ENCODE results near the gene LRRC7. TPM values are rescaled to one million over a fixed set of nuclear protein-coding genes. Genes with fewer than 3 reads are reported as not detected.
"Not testable (repeated sequence)": the region's sequence is repeated elsewhere in the genome, so short reads cannot be mapped to it uniquely, and the experiment has no call there.

LRRC7 gene
- total RNA-seq, 1 donor from 2014 or later, result not detected

DNA sequence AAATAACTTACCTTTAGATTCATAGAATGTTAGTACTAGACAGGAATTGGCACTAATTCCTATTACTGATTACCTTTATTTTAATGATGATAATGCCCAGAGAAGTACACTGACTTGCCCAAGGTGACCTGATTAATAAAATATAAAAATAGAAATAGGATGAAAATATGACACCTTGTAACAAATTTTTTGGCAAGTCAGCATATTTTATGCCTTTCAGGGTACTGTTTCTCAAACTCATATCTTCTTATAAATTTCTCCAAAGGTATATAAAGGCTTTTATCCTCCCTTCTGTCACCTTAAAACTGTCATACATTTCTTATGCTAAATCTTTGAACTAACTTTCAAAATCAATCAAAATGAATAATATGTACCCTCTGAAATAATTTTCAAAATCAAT is 466.2 kb downstream of the LRRC7 start:
- Mint-ChIP-seq H3K36me3 (ENCODE audit: low read depth) (no peaks in the 10 kb centered on the region), H3K27ac (no peak overlapping the region), H3K4me1 (ENCODE audit: low read depth) (no peaks in the 10 kb centered on the region), H3K27me3 (ENCODE audit: low read depth) (no peaks in the 10 kb centered on the region), H3K9me3 (no peaks in the 10 kb centered on the region), H3K4me3 (ENCODE audit: low read depth) (no peak overlapping the region)
- no peak for DNase-seq (ENCODE audit: low spot score)
- intact Hi-C loops (cut with micrococcal nuclease), result no loop called here

GRCh38 chr1:70034403-70034802 is 466.7 kb downstream of the LRRC7 start:
- Mint-ChIP-seq H3K27me3 (ENCODE audit: low read depth) (no peaks in the 10 kb centered on the region), H3K36me3 (ENCODE audit: low read depth) (no peaks in the 10 kb centered on the region), H3K9me3 (no peaks in the 10 kb centered on the region), H3K4me1 (ENCODE audit: low read depth) (no peaks in the 10 kb centered on the region), H3K4me3 (ENCODE audit: low read depth) (no peak overlapping the region), H3K27ac (no peak overlapping the region)
- intact Hi-C loops (cut with micrococcal nuclease), result no loop called here
- DNase-seq (ENCODE audit: low spot score), result no peak

DNA sequence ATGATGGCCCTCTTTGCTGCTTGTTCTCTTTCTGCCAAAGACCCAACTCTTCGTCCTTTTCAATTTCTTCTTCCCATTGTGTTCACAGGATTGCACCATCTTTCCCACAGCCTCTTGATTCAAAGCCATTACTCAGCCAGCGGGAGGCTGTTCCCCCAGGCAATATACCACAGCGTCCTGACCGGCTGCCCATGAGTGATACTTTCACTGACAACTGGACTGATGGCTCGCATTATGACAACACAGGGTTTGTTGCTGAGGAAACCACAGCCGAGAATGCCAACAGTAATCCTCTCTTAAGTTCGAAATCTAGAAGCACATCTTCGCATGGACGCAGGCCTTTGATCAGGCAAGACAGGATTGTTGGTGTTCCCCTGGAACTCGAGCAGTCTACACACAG is 470.3 kb downstream of the LRRC7 start:
- intact Hi-C loops (cut with micrococcal nuclease), result no loop called here
- no peaks in the 10 kb centered on the region for H3K9me3 Mint-ChIP-seq
- no peaks in the 10 kb centered on the region for H3K36me3 Mint-ChIP-seq (ENCODE audit: low read depth)
- DNase-seq (ENCODE audit: low spot score), result no peak
- H3K4me1 Mint-ChIP-seq (ENCODE audit: low read depth), result no peaks in the 10 kb centered on the region
- H3K27ac Mint-ChIP-seq, result no peak overlapping the region
- H3K27me3 Mint-ChIP-seq (ENCODE audit: low read depth), result no peaks in the 10 kb centered on the region
- H3K4me3 Mint-ChIP-seq (ENCODE audit: low read depth), result no peak overlapping the region

DNA sequence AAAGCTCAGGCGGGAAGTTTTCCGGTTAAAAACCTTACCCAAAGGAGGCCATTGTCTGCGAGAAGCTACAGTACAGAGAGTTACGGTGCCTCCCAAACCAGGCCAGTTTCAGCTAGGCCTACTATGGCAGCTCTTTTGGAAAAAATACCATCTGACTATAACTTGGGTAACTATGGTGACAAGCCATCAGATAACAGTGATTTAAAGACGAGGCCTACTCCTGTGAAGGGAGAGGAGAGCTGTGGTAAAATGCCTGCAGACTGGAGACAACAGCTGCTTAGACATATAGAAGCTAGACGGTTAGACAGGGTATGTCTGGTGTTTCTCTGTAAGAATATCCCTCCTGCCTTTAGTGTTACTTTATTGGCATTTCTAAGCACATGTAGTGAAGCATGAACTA is 471.8 kb downstream of the LRRC7 start:
- Mint-ChIP-seq H3K36me3 (ENCODE audit: low read depth) (no peaks in the 10 kb centered on the region), H3K27me3 (ENCODE audit: low read depth) (no peaks in the 10 kb centered on the region), H3K27ac (no peak overlapping the region), H3K4me3 (ENCODE audit: low read depth) (no peak overlapping the region), H3K4me1 (ENCODE audit: low read depth) (no peaks in the 10 kb centered on the region), H3K9me3 (no peaks in the 10 kb centered on the region)
- DNase-seq (ENCODE audit: low spot score), result no peak
- intact Hi-C loops (cut with micrococcal nuclease), result no loop called here

GRCh38 chr1:70041317-70042045 is 473.8 kb downstream of the LRRC7 start:
- Mint-ChIP-seq H3K4me3 (ENCODE audit: low read depth) (no peak overlapping the region), H3K9me3 (no peaks in the 10 kb centered on the region), H3K36me3 (ENCODE audit: low read depth) (no peaks in the 10 kb centered on the region), H3K27me3 (ENCODE audit: low read depth) (no peaks in the 10 kb centered on the region), H3K4me1 (ENCODE audit: low read depth) (no peaks in the 10 kb centered on the region), H3K27ac (no peak overlapping the region)
- no peak for DNase-seq (ENCODE audit: low spot score)
- intact Hi-C loops (cut with micrococcal nuclease), result no loop called here

DNA sequence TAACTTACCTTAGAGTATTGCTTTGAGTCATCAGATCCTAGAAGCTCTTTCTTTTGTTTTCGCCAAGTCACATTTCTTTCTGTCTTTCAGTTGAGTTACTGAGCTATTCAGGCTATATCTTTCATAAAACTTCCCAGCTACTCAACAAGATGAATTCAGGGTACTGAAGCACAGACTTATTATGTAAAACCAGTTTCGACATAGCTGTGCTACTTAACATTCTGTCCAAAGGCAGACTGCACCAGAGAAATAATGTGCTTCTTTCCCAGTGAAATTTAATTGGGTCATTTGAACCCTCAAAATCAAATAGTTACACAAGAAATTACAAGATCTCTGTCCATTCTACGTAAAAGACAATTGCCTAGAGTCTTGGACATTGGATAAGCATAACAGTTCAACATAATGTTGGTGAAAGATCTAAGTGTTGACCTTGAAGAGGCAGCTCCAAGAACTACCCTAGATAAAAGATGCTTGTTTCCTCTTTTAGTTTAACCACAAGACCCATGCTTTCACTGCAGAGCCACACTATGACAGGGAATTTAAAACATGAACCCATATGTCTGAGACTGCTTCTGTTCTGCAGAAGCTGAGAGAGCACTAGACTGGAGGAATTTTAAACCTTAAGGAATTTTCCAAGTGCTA is 474.5 kb downstream of the LRRC7 start:
- Mint-ChIP-seq H3K36me3 (ENCODE audit: low read depth) (no peaks in the 10 kb centered on the region), H3K27me3 (ENCODE audit: low read depth) (no peaks in the 10 kb centered on the region), H3K4me3 (ENCODE audit: low read depth) (no peak overlapping the region), H3K4me1 (ENCODE audit: low read depth) (no peaks in the 10 kb centered on the region), H3K27ac (no peak overlapping the region), H3K9me3 (no peaks in the 10 kb centered on the region)
- no peak for DNase-seq (ENCODE audit: low spot score)
- intact Hi-C loops (cut with micrococcal nuclease), result no loop called here

- Mint-ChIP-seq H3K27ac (no peak overlapping the region), H3K9me3 (no peaks in the 10 kb centered on the region), H3K36me3 (ENCODE audit: low read depth) (no peaks in the 10 kb centered on the region), H3K27me3 (ENCODE audit: low read depth) (no peaks in the 10 kb centered on the region), H3K4me3 (ENCODE audit: low read depth) (no peak overlapping the region), H3K4me1 (ENCODE audit: low read depth) (no peaks in the 10 kb centered on the region)
- DNase-seq (ENCODE audit: low spot score), result no peak
- intact Hi-C loops (cut with micrococcal nuclease), result no loop called here
Observed at GRCh38 chr1:70043804-70044203, 476.1 kb downstream of the LRRC7 start.

GRCh38 chr1:70044832-70045231 is 477.1 kb downstream of the LRRC7 start:
- intact Hi-C loops (cut with micrococcal nuclease), result no loop called here

DNA sequence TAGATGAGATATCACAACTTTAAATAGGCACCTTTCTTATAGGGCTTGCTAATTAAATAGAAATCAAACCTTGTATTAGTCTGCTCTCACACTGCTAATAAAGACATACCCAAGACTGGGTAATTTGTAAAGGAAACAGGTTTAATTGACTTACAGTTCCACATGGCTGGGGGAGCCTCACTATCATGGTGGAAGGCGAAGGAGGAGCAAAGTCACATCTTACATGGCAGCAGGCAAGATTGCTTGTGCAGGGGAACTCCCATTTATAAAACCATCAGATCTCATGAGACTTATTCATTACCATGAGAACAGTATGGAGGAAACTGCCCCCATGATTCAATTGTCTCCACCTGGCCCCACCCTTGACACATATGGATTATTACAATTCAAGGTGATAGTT is 477.9 kb downstream of the LRRC7 start:
- not testable (repeated sequence) for H3K9me3 Mint-ChIP-seq; H3K4me1 Mint-ChIP-seq (ENCODE audit: low read depth)

More at GRCh38 chr1:70044832-70045231, 477.1 kb downstream of the LRRC7 start:
- no peak overlapping the region for H3K27ac Mint-ChIP-seq
- no peaks in the 10 kb centered on the region for H3K4me1 Mint-ChIP-seq (ENCODE audit: low read depth)
- H3K36me3 Mint-ChIP-seq (ENCODE audit: low read depth), result no peaks in the 10 kb centered on the region
- H3K9me3 Mint-ChIP-seq, result no peaks in the 10 kb centered on the region
- H3K27me3 Mint-ChIP-seq (ENCODE audit: low read depth), result no peaks in the 10 kb centered on the region
- no peak for DNase-seq (ENCODE audit: low spot score)
- no peak overlapping the region for H3K4me3 Mint-ChIP-seq (ENCODE audit: low read depth)

DNA sequence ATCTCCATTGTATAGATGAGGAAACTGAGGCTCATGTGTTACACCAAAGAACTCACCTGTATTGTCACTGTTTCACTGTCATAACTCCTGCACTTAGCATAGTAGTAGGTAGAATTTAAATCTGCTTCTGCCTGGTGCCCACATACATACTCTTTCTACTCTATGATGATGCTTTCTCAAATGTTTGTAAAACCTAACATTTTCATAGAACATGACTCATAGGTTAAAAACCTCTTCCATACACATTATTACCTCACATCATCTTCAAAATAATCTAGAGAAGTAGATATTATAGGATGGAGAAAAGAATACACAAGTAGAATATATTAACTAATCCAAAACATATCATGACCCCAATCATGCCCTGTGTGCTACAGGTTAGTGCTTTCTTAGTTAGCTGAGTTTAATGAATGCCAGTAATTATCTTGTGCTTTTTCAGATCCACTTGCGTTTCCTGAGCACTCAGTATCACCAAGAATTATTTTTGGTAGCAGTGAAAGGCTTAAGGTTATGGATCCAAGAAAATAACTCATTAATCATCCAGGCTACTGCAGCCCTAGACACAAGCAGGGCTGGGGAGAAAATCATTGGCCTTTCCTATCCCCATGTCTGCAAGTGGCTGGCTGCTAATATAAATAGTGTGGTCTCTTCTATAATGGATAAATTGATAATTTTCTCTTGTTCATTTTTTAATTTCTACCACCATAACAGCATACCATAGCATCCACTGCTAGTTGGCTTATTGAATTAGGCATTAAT is 480.8 kb downstream of the LRRC7 start:
- no peaks in the 10 kb centered on the region for H3K9me3 Mint-ChIP-seq
- H3K4me1 Mint-ChIP-seq (ENCODE audit: low read depth), result no peaks in the 10 kb centered on the region
- intact Hi-C loops (cut with micrococcal nuclease), result no loop called here
- no peaks in the 10 kb centered on the region for H3K36me3 Mint-ChIP-seq (ENCODE audit: low read depth)
- H3K27ac Mint-ChIP-seq, result no peak overlapping the region
- DNase-seq (ENCODE audit: low spot score), result no peak
- H3K4me3 Mint-ChIP-seq (ENCODE audit: low read depth), result no peak overlapping the region
- no peaks in the 10 kb centered on the region for H3K27me3 Mint-ChIP-seq (ENCODE audit: low read depth)

More for the DNA sequence above, 477.9 kb downstream of the LRRC7 start:
- H3K27me3 Mint-ChIP-seq (ENCODE audit: low read depth); H3K27ac Mint-ChIP-seq; H3K36me3 Mint-ChIP-seq (ENCODE audit: low read depth); intact Hi-C loops (cut with micrococcal nuclease); H3K4me3 Mint-ChIP-seq (ENCODE audit: low read depth); DNase-seq (ENCODE audit: low spot score): not testable (repeated sequence)

GRCh38 chr1:70051926-70052325 is 484.2 kb downstream of the LRRC7 start:
- Mint-ChIP-seq H3K4me3 (ENCODE audit: low read depth) (no peak overlapping the region), H3K27me3 (ENCODE audit: low read depth) (no peaks in the 10 kb centered on the region), H3K9me3 (no peaks in the 10 kb centered on the region), H3K27ac (no peak overlapping the region), H3K4me1 (ENCODE audit: low read depth) (no peaks in the 10 kb centered on the region), H3K36me3 (ENCODE audit: low read depth) (no peaks in the 10 kb centered on the region)
- DNase-seq (ENCODE audit: low spot score), result no peak
- intact Hi-C loops (cut with micrococcal nuclease), result no loop called here

- Mint-ChIP-seq H3K36me3 (ENCODE audit: low read depth) (no peaks in the 10 kb centered on the region), H3K4me3 (ENCODE audit: low read depth) (no peak overlapping the region), H3K27ac (no peak overlapping the region), H3K4me1 (ENCODE audit: low read depth) (no peaks in the 10 kb centered on the region), H3K9me3 (no peaks in the 10 kb centered on the region), H3K27me3 (ENCODE audit: low read depth) (no peaks in the 10 kb centered on the region)
- no peak for DNase-seq (ENCODE audit: low spot score)
- intact Hi-C loops (cut with micrococcal nuclease), result no loop called here
Observed at GRCh38 chr1:70057500-70057899, 489.8 kb downstream of the LRRC7 start.

GRCh38 chr1:70061231-70061630 is 493.5 kb downstream of the LRRC7 start:
- no peaks in the 10 kb centered on the region for H3K27me3 Mint-ChIP-seq (ENCODE audit: low read depth)
- H3K4me1 Mint-ChIP-seq (ENCODE audit: low read depth), result no peaks in the 10 kb centered on the region
- no peaks in the 10 kb centered on the region for H3K36me3 Mint-ChIP-seq (ENCODE audit: low read depth)
- H3K4me3 Mint-ChIP-seq (ENCODE audit: low read depth), result no peak overlapping the region
- no peak for DNase-seq (ENCODE audit: low spot score)
- intact Hi-C loops (cut with micrococcal nuclease), result no loop called here
- no peak overlapping the region for H3K27ac Mint-ChIP-seq
- no peaks in the 10 kb centered on the region for H3K9me3 Mint-ChIP-seq

Measured in activated T-helper 2 cell treated with anti-CD3 and anti-CD28 coated beads, Interferon-gamma antibody, Interleukin-2, Interleukin-4, amounts not matched to agents 10 μg/mL and 5 μg/mL and 100 μg/mL, durations not matched to agents 14 hours and 24 hours and 36 hours (primary cell).